Neural progenitor cell (in vitro differentiated cells): Measurements from ENCODE around the gene GABBR2. TPM values are rescaled to one million over a fixed set of nuclear protein-coding genes. Genes with fewer than 3 reads are reported as not detected.

Experiments
- DNase-seq: peaks from one replicate; pipeline ENCODE4 v3.0.0-alpha.2; 2016; ENCODE audit warnings: low spot score
- H2AFZ ChIP-seq: fragments of 200-600 bp; sonication (generic); replicated peaks from 2 replicates; pipeline ENCODE4 v1.6.1; 2016; ENCODE audit warnings: antibody characterized with exemption
- H3F3A ChIP-seq: fragments of 200-600 bp; sonication (generic); 2 replicates; pipeline ENCODE4 v1.6.1; 2016; ENCODE audit warnings: antibody characterized with exemption, low read depth
- H3K27ac ChIP-seq: fragments of 200-600 bp; sonication (generic); 2 replicates; pipeline ENCODE4 v1.5.1; 2016; ENCODE audit warnings: mild to moderate bottlenecking
- H3K27me3 ChIP-seq: fragments of 200-600 bp; sonication (generic); 2 replicates; pipeline ENCODE4 v1.6.1; 2016; ENCODE audit warnings: mild to moderate bottlenecking, moderate library complexity
- H3K36me3 ChIP-seq: fragments of 200-600 bp; sonication (generic); 2 replicates; pipeline ENCODE4 v1.5.1; 2016
- H3K4me1 ChIP-seq: fragments of 200-600 bp; sonication (generic); 2 replicates; pipeline ENCODE4 v1.6.1; 2016; ENCODE audit warnings: mixed run types
- H3K4me2 ChIP-seq: fragments of 200-600 bp; sonication (generic); 2 replicates; pipeline ENCODE4 v1.6.1; 2016
- H3K4me3 ChIP-seq: fragments of 200-600 bp; sonication (generic); 2 replicates; pipeline ENCODE4 v1.5.1; 2016
- H3K79me2 ChIP-seq: fragments of 200-600 bp; sonication (generic); 2 replicates; pipeline ENCODE4 v1.6.1; 2016; ENCODE audit warnings: low read depth
- H3K9ac ChIP-seq: fragments of 200-600 bp; sonication (generic); 2 replicates; pipeline ENCODE4 v1.6.1; 2016
- H3K9me3 ChIP-seq: fragments of 200-600 bp; sonication (generic); 2 replicates; pipeline ENCODE4 v1.5.1; 2016; ENCODE audit warnings: low read depth
- H4K20me1 ChIP-seq: fragments of 200-600 bp; sonication (generic); 2 replicates; pipeline ENCODE4 v1.6.1; 2016; ENCODE audit warnings: low read depth
- H3K27ac Mint-ChIP-seq: 3 replicates; pipeline ENCODE4 v1.8.0; 2021; ENCODE audit warnings: mixed read lengths
- H3K27me3 Mint-ChIP-seq: 2 replicates; pipeline ENCODE4 v1.8.0; 2022; ENCODE audit warnings: low read depth, mild to moderate bottlenecking, inconsistent platforms, moderate library complexity, mixed read lengths; ENCODE audit not compliant: insufficient read depth
- H3K36me3 Mint-ChIP-seq: 3 replicates; pipeline ENCODE4 v1.8.0; 2021; ENCODE audit warnings: mixed read lengths
- H3K4me1 Mint-ChIP-seq: 3 replicates; pipeline ENCODE4 v1.8.0; 2021; ENCODE audit warnings: mixed read lengths
- H3K4me3 Mint-ChIP-seq: 3 replicates; pipeline ENCODE4 v1.8.0; 2021; ENCODE audit warnings: mild to moderate bottlenecking, moderate library complexity, mixed read lengths
- H3K9me3 Mint-ChIP-seq: 3 replicates; pipeline ENCODE4 v1.8.0; 2020; ENCODE audit warnings: mixed read lengths
- EZH2 ChIP-seq: fragments of 200-600 bp; sonication (generic); IDR thresholded peaks from 2 replicates; pipeline ENCODE4 v1.6.1; 2017; ENCODE audit warnings: antibody characterized with exemption, mild to moderate bottlenecking, moderate library complexity
- EZH2phosphoT487 ChIP-seq: fragments of 200-600 bp; sonication (generic); IDR thresholded peaks from 2 replicates; pipeline ENCODE4 v1.6.1; 2017; ENCODE audit warnings: antibody characterized with exemption
- total RNA-seq: library from RNA; depleted of rRNA; stranded (reverse); fragments of >200 nt; gene quantifications from 2 replicates; pipeline ENCODE4 v1.2.3, GENCODE V29; 2015; ENCODE audit warnings: low replicate concordance
- TF ChIP-seq, protein P1 (sequence below): fragments of 200-600 bp; sonication (generic); IDR thresholded peaks from 2 replicates; pipeline ENCODE4 v1.5.1; 2017; ENCODE audit warnings: antibody characterized with exemption, mild to moderate bottlenecking

GABBR2 gene
- total RNA-seq, 1 donor from 2014 or later = not detected

DNA sequence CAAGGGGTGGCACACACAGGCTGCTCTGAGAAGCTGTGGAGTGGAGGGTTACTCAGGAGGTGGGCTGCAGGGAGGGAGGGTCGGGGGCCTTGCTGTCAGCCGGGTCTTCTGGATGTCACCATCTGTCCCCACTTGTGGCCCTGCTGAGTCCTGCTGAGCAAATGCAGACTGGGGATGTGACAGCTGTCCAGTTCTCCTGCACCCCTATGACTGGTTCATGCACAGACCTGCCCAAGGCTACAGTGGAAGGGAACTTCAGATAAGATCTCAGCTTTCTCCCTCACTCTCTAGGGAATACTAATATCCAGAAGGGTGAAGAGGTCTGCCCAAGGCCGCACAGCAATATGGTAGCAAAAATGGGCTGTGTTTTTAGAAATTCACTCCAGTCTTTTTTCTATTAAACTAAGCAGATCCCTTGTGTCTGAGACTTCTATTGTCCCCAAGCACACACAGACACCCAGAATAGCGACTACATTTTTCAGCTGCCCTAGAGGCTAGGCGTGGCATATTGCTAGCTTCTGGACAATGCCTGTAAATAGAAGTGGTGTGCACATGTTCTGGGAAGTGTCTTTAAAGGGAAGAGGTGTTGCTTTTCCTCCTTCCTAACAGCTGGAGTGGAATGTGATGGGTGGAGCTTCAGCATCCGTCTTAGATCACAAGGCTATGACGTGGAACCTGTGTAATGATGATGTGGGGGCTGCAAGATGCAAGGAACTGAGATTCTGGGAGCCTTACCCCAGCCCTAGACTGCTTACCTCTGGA is 402.2 kb downstream of the GABBR2 start:
- DNase-seq = no peak
- no peaks in the 10 kb centered on the region for H3K9me3 ChIP-seq
- H3K27ac Mint-ChIP-seq = no peak overlapping the region
- H3K4me2 ChIP-seq = no peak overlapping the region
- no peaks in the 10 kb centered on the region for H3K27me3 ChIP-seq
- no peaks in the 10 kb centered on the region for H3K36me3 ChIP-seq
- H3K79me2 ChIP-seq = no peaks in the 10 kb centered on the region
- H3K27me3 Mint-ChIP-seq = peaks cover 5% of the 10 kb centered on the region
- H3K4me3 ChIP-seq = no peak overlapping the region
- H4K20me1 ChIP-seq = no peaks in the 10 kb centered on the region
- TF ChIP-seq, protein P1, sequence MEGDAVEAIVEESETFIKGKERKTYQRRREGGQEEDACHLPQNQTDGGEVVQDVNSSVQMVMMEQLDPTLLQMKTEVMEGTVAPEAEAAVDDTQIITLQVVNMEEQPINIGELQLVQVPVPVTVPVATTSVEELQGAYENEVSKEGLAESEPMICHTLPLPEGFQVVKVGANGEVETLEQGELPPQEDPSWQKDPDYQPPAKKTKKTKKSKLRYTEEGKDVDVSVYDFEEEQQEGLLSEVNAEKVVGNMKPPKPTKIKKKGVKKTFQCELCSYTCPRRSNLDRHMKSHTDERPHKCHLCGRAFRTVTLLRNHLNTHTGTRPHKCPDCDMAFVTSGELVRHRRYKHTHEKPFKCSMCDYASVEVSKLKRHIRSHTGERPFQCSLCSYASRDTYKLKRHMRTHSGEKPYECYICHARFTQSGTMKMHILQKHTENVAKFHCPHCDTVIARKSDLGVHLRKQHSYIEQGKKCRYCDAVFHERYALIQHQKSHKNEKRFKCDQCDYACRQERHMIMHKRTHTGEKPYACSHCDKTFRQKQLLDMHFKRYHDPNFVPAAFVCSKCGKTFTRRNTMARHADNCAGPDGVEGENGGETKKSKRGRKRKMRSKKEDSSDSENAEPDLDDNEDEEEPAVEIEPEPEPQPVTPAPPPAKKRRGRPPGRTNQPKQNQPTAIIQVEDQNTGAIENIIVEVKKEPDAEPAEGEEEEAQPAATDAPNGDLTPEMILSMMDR = no peak
- TF ChIP-seq EZH2phosphoT487 (no peak), EZH2 (no peak)
- no peaks in the 10 kb centered on the region for H3K36me3 Mint-ChIP-seq
- H3K4me1 Mint-ChIP-seq = peaks cover 7% of the 10 kb centered on the region
- no peak overlapping the region for H3K4me3 Mint-ChIP-seq
- peaks cover 5% of the 10 kb centered on the region for H3K4me1 ChIP-seq
- no peaks in the 10 kb centered on the region for H3F3A ChIP-seq
- H3K27ac ChIP-seq = no peak overlapping the region
- H2AFZ ChIP-seq = no peak overlapping the region
- H3K9me3 Mint-ChIP-seq = no peaks in the 10 kb centered on the region
- no peak overlapping the region for H3K9ac ChIP-seq

DNA sequence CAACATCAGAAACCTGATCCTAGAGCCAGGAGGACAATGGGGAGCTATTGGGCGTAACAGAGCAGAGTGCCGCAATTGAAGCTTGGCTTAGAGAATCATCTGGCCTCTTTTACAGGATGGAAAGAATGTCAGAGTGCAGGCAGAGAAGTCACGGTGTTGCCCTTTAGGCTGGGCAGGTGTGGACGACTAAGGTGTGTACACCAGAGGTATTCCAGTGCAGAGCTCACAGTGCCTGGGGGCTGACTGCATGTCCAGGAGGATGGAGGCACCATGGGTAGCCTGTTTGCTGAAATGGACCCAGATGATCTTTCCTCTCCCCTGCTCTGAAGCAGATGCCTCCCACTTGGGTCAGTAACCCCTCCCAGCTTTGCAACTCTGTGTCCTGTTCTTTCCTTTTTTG is 404.4 kb downstream of the GABBR2 start:
- Histone ChIP-seq H3K4me1 (peaks cover 5% of the 10 kb centered on the region), H3K27me3 (no peaks in the 10 kb centered on the region), H3K36me3 (no peaks in the 10 kb centered on the region), H3K4me3 (no peak overlapping the region), H2AFZ (no peak overlapping the region), H3F3A (no peaks in the 10 kb centered on the region), H3K27ac (no peak overlapping the region), H3K79me2 (no peaks in the 10 kb centered on the region), H3K9me3 (no peaks in the 10 kb centered on the region), H3K4me2 (no peak overlapping the region), H3K9ac (no peak overlapping the region), H4K20me1 (no peaks in the 10 kb centered on the region)
- Mint-ChIP-seq H3K4me1 (peaks cover 7% of the 10 kb centered on the region), H3K9me3 (no peaks in the 10 kb centered on the region), H3K4me3 (no peak overlapping the region), H3K27ac (no peak overlapping the region), H3K27me3 (peaks cover 5% of the 10 kb centered on the region), H3K36me3 (no peaks in the 10 kb centered on the region)
- no peak for DNase-seq
- TF ChIP-seq EZH2phosphoT487 = no peak
- TF ChIP-seq, protein P1 = no peak
- TF ChIP-seq EZH2 = no peak

DNA sequence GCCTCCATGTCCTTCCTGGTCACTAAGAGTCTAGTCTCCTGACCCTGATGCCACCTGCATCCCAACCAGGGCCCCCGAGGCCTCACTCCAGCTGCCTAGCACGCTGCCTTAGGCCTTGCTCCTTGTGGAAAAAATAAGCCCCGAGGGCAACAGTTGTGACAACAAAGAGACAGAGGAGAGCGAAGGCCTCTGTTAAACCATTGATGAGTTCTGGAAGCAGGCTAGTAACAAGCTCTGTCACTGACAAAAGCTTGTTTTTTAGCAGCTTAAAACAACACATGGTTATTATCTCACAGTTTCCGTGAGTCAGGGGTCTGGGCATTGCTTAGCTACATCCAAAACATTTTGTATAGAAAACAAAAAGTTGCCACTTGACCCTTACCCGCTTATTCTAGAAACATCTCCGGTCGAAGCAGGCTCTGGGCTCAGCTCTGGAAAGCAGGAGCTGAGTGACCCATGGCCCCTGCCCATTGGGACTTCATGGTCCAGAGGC is 405.1 kb downstream of the GABBR2 start:
- no peak for DNase-seq
- peaks cover 7% of the 10 kb centered on the region for H3K4me1 Mint-ChIP-seq

More for the DNA sequence above, 405.1 kb downstream of the GABBR2 start:
- Histone ChIP-seq H3K4me1 (peaks cover 5% of the 10 kb centered on the region), H3F3A (no peaks in the 10 kb centered on the region), H3K27me3 (no peaks in the 10 kb centered on the region), H3K79me2 (no peaks in the 10 kb centered on the region), H3K9ac (no peak overlapping the region), H3K36me3 (no peaks in the 10 kb centered on the region), H2AFZ (peak overlapping the region; percentile 50), H3K27ac (no peak overlapping the region), H3K9me3 (no peaks in the 10 kb centered on the region), H3K4me3 (no peak overlapping the region), H4K20me1 (no peaks in the 10 kb centered on the region), H3K4me2 (no peak overlapping the region)
- Mint-ChIP-seq H3K27me3 (peaks cover 5% of the 10 kb centered on the region), H3K9me3 (no peaks in the 10 kb centered on the region), H3K36me3 (no peaks in the 10 kb centered on the region), H3K27ac (no peak overlapping the region), H3K4me3 (no peak overlapping the region)
- TF ChIP-seq, protein P1 = no peak
- no peak for TF ChIP-seq EZH2phosphoT487
- TF ChIP-seq EZH2 = no peak
